Measurements from ENCODE around the gene SRXN1.

SRXN1 gene

GRCh38 chr20:605237-605636 is 47.8 kb downstream of the SRXN1 start:
- no peak for DNase-seq (ENCODE audit: low read depth)

- DNase-seq (ENCODE audit: low read depth), result no peak
Observed at GRCh38 chr20:603116-603640, 49.8 kb downstream of the SRXN1 start.

GRCh38 chr20:602111-602970 is 50.7 kb downstream of the SRXN1 start:
- DNase-seq (ENCODE audit: low read depth), result no peak

GRCh38 chr20:600736-601135 is 52.3 kb downstream of the SRXN1 start:
- DNase-seq (ENCODE audit: low read depth), result no peak

GRCh38 chr20:600141-600540 is 52.9 kb downstream of the SRXN1 start:
- DNase-seq (ENCODE audit: low read depth), result no peak

- DNase-seq (ENCODE audit: low read depth), result no peak
Observed at GRCh38 chr20:598133-598850, 54.7 kb downstream of the SRXN1 start.

GRCh38 chr20:597560-597959 is 55.4 kb downstream of the SRXN1 start:
- DNase-seq (ENCODE audit: low read depth), result no peak

Measured in non-pigmented ciliary epithelial cell (primary cell).